ENCODE measurements around the gene IZUMO4.

IZUMO4 gene

DNA sequence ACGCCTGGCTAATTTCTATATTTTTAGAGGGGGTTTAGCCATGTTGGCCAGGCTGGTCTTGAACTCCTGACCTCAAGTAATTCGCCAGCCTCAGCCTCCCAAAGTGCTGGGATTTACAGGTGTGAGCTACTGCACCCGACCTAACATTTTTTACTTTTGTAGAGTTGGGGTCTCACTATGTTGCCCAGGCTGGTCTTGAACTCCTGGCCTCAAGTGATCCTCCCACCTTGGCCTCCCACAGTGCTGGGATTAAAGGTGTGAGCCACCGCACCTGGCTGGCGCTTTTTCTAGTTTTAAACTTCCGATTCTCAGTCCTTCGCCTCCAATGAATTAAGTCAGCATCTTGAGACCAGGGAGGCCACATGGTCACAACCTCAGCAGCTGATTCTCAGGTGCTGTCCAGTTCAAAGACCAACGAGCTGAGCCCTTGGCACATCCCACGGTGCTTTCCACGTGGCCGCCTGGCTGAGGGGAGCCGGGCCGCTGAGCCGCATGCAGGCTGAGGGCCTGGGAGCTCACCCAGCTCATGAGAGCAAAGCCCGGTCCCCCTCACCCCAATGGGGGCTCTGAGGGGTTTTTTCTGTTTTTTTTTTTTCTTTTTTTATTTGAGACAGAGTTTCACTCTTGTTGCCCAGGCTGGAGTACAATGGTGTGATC lies 45.6 kb downstream of the IZUMO4 start:
- DNase-seq (ENCODE audit: low spot score): no peak

DNA sequence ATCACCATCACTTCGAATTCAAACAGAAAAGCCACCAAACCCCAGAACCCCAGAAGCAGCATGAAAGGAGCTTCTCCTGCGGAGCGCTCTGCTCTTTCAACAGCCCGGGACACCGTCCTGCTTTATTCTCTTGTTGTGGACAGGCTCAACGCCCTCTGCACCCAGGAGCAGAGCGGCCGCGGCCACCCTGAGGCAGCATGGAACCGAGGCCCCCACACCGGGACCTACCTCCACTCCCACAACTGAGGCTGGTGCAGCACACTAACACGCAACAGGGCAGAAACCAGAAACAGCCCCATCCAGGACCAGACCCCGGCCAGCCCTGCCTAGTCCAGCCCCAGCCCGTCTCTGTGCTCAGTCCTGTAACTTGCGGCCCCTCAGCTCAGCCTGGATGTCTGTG lies 47.5 kb downstream of the IZUMO4 start:
- DNase-seq (ENCODE audit: low spot score): no peak

DNA sequence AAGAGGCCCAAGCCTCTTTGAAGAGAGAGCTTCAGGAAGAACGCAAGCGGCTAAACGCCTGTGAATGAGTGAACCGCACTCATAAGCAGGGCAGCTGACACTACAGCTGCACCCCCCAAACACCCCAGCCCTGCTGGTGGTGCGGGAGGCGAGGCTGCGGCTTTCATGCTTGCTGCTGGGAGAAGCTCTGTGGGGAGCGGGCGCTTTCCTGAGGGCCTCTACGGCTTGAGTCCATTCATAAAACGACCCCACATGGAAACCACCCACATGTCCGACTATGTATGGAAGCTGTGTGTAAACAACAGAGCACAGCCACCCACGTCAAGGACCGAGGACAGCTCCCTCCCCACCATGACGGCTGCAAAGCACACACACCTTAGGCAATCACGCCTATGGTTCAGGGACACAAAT lies 49.1 kb downstream of the IZUMO4 start:
- DNase-seq (ENCODE audit: low spot score): no peak

DNA sequence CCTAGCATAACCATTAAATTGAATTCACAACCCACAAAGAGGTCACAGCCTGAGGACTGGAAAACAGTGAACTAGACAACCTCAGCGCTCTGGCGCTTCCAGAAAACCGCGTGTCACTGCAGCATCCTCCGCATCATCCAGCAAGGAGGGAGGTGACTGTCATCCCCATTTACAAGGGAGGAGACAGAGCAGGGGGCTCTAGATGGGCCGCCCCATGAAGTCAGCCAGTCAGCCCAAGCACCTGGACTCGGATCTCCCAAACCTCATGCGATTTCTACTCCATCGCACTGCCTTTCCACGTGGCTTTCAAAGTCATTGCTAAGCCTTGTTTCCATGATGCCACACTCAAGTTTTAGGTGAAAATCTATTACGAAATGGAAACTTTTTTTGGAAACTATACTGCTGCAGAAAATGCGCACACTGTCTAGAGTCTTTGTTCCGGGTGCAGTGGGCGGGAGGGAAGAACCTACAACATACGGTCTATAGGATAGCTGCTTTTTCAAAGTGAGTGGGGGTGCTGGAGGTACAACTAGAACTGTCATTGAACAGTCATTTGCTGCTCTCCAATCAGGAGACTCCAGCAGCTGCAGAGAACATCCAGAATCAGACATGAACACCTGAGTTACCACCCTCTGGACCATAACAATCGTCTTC lies 51.9 kb downstream of the IZUMO4 start:
- no peak for DNase-seq (ENCODE audit: low spot score)
